K562 (cell line): ENCODE measurements around the gene ACADM. TPM values are rescaled to one million over a fixed set of nuclear protein-coding genes. Genes with fewer than 3 reads are reported as not detected.

Experiments used
- ERF ChIP-seq: fragments of 450-650 bp; formaldehyde crosslinking; IDR thresholded peaks from 2 replicates; pipeline ENCODE4 v1.4.0; 2020; ENCODE audit warnings: mild to moderate bottlenecking, mixed read lengths
- EWSR1 ChIP-seq: fragments of 450-650 bp; IDR thresholded peaks from 2 replicates; pipeline ENCODE4 v1.6.1; 2018; ENCODE audit warnings: borderline replicate concordance, mild to moderate bottlenecking, low read depth, moderate library complexity; ENCODE audit not compliant: partially characterized antibody
- FOXA3 ChIP-seq, 2 experiments: fragments of 450-650 bp in 1 of 2; sonication (generic) in 1 of 2; formaldehyde crosslinking; IDR thresholded peaks in 1 of 2; conservative IDR thresholded peaks in 1 of 2; 2 replicates each; pipeline versions ENCODE4 v1.4.0 to v1.8.0; 2020 to 2022; ENCODE audit warnings: mild to moderate bottlenecking in 2 of 2, missing genetic modification reagents in 1 of 2
- FOXK1 ChIP-seq: sonication (generic); formaldehyde crosslinking; IDR thresholded peaks from 2 replicates; pipeline ENCODE4 v1.8.0; 2022; ENCODE audit warnings: missing genetic modification reagents, mild to moderate bottlenecking, borderline replicate concordance
- GABPB1 ChIP-seq: sonication (generic); formaldehyde crosslinking; IDR thresholded peaks from 2 replicates; pipeline ENCODE4 v1.8.0; 2022; ENCODE audit warnings: mild to moderate bottlenecking, missing genetic modification reagents
- HDAC3 ChIP-seq: fragments of 450-650 bp; IDR thresholded peaks from 2 replicates; pipeline ENCODE4 v1.6.1; 2018; ENCODE audit warnings: borderline replicate concordance, mild to moderate bottlenecking, moderate library complexity; ENCODE audit not compliant: partially characterized antibody
- PML ChIP-seq: IDR thresholded peaks from 2 replicates; pipeline ENCODE4 v1.6.1; 2012; ENCODE audit warnings: low read length, inconsistent platforms
- POLR2B ChIP-seq: fragments of 450-650 bp; IDR thresholded peaks from 2 replicates; pipeline ENCODE4 v1.6.1; 2018; ENCODE audit warnings: low read depth; ENCODE audit not compliant: partially characterized antibody
- SIN3A ChIP-seq, 2 experiments: fragments of 150-350 bp in 1 of 2; IDR thresholded peaks; 2 replicates each; pipeline ENCODE4 v1.6.1; 2011 to 2016; ENCODE audit warnings: borderline replicate concordance in 2 of 2, low read depth in 2 of 2, low read length in 2 of 2, mild to moderate bottlenecking in 2 of 2, moderate library complexity in 2 of 2; ENCODE audit not compliant: control insufficient read depth in 1 of 2
- SIRT6 ChIP-seq: IDR thresholded peaks from one replicate; pipeline ENCODE4 v1.6.1; 2012; ENCODE audit warnings: low read depth, mild to moderate bottlenecking, control low read depth, inconsistent platforms, low read length, moderate library complexity
- SMAD1 ChIP-seq: fragments of 150-350 bp; IDR thresholded peaks from 2 replicates; pipeline ENCODE4 v1.6.1; 2014; ENCODE audit warnings: low read length, low read depth; ENCODE audit not compliant: partially characterized antibody
- U2AF2 ChIP-seq: fragments of 200-400 bp; formaldehyde crosslinking; optimal IDR thresholded peaks from 2 replicates; pipeline ENCODE3; 2017; ENCODE audit warnings: low read depth, mild to moderate bottlenecking, low read length
- ZNF395 ChIP-seq: fragments of 200-800 bp; sonication (Bioruptor generic); IDR thresholded peaks from 2 replicates; pipeline ENCODE4 v1.6.1; 2017; ENCODE audit warnings: missing genetic modification characterization, missing compliant biosample characterization
- polyA plus RNA-seq, 8 experiments: library from polyadenylated mRNA; depleted of rRNA in 4 of 8; stranded (reverse) in 5 of 8; unstranded in 3 of 8; fragments of >200 nt; fragmentation: Nextera tagmentation in 2 of 8; fragmentation: Illumina TruSeq in 1 of 8; extraction: Ambion mirVana in 2 of 8; extraction: Trizol in 1 of 8; gene quantifications; 2 replicates each; pipeline versions ENCODE4 v1.2.1 to v1.2.3, GENCODE V29; 2011 to 2014; ENCODE audit warnings: inconsistent platforms in 1 of 8, missing spikeins in 1 of 8
- total RNA-seq, 7 experiments: library from RNA; depleted of rRNA in 6 of 7; stranded (reverse); fragments of >200 nt in 6 of 7; fragmentation: Illumina TruSeq in 2 of 7; extraction: Trizol in 2 of 7; gene quantifications; 2 replicates each; pipeline versions ENCODE4 v1.2.1 to v1.2.3, GENCODE V29; 2011 to 2021; ENCODE audit warnings: low replicate concordance in 1 of 7
- TF ChIP-seq, protein P1 (sequence below), 2 experiments: fragments of 450-650 bp in 1 of 2; IDR thresholded peaks; 2 replicates each; pipeline ENCODE4 v1.6.1; 2011 to 2017; ENCODE audit warnings: low read depth in 2 of 2, antibody characterized with exemption in 1 of 2, borderline replicate concordance in 1 of 2, low read length in 1 of 2, mild to moderate bottlenecking in 1 of 2, mixed read lengths in 1 of 2; ENCODE audit not compliant: control insufficient read depth in 1 of 2

The ACADM gene
- total and polyA plus RNA-seq, 9 of the 15 experiments (the other 6 are each of a cell fraction or from before 2014, with no cell fraction given): 82.5 to 156 (median 123) TPM

- peak in 1 of 2 experiments; percentile 30; a peak in 1 of 4 replicates for TF ChIP-seq SIN3A (IDR thresholded peaks at IDR 0.05; ENCODE audit: borderline replicate concordance in 2 of 2, control insufficient read depth in 1 of 2, low read depth in 2 of 2, low read length in 2 of 2)
- TF ChIP-seq FOXA3 (CRISPR knock-in tag; conservative IDR thresholded peaks at IDR 0.05 in 1 of 2, IDR thresholded peaks at IDR 0.05 in 1 of 2): no peak
- TF ChIP-seq ZNF395: no peak
- TF ChIP-seq FOXK1 (CRISPR knock-in tag): no peak
- peak; percentile 22 for TF ChIP-seq SMAD1
- no peak for TF ChIP-seq HDAC3
- 0 out of 2 replicates have a peak, but pooled peaks have one; percentile 22 for TF ChIP-seq ERF
- TF ChIP-seq GABPB1 (CRISPR knock-in tag): no peak
- peak; percentile 91 for TF ChIP-seq EWSR1
- 0 out of 2 replicates have a peak, but pooled peaks have one; percentile 65 for TF ChIP-seq PML
- TF ChIP-seq, protein P1, sequence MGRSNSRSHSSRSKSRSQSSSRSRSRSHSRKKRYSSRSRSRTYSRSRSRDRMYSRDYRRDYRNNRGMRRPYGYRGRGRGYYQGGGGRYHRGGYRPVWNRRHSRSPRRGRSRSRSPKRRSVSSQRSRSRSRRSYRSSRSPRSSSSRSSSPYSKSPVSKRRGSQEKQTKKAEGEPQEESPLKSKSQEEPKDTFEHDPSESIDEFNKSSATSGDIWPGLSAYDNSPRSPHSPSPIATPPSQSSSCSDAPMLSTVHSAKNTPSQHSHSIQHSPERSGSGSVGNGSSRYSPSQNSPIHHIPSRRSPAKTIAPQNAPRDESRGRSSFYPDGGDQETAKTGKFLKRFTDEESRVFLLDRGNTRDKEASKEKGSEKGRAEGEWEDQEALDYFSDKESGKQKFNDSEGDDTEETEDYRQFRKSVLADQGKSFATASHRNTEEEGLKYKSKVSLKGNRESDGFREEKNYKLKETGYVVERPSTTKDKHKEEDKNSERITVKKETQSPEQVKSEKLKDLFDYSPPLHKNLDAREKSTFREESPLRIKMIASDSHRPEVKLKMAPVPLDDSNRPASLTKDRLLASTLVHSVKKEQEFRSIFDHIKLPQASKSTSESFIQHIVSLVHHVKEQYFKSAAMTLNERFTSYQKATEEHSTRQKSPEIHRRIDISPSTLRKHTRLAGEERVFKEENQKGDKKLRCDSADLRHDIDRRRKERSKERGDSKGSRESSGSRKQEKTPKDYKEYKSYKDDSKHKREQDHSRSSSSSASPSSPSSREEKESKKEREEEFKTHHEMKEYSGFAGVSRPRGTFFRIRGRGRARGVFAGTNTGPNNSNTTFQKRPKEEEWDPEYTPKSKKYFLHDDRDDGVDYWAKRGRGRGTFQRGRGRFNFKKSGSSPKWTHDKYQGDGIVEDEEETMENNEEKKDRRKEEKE (IDR thresholded peaks at IDR 0.05; ENCODE audit: borderline replicate concordance in 1 of 2, control insufficient read depth in 1 of 2, low read depth in 2 of 2, low read length in 1 of 2): peak in 1 of 2 experiments; percentile 42; a peak in 1 of 4 replicates
- TF ChIP-seq U2AF2: no peak
- peak; percentile 65 for TF ChIP-seq POLR2B
- TF ChIP-seq SIRT6: peak; percentile 86
Measured at GRCh38 chr1:75795703-75796193, 71.2 kb downstream of the ACADM start (continued).
